ENCODE results near the gene CACNA1S.

CACNA1S gene

GRCh38 chr1:201016211-201016651 is 96.0 kb downstream of the CACNA1S start:
- DNase-seq = peak in 48 of 56 donors; percentile 19 to 89 (median 60)

GRCh38 chr1:201015551-201016091 is 96.6 kb downstream of the CACNA1S start:
- no peak for DNase-seq

GRCh38 chr1:201014816-201015200 is 97.4 kb downstream of the CACNA1S start:
- DNase-seq = no peak

GRCh38 chr1:201013991-201014815 is 98.0 kb downstream of the CACNA1S start:
- DNase-seq = peak in 51 of 56 donors; percentile 25 to 86 (median 60)

GRCh38 chr1:201013031-201013485 is 99.2 kb downstream of the CACNA1S start:
- no peak for DNase-seq

GRCh38 chr1:201011616-201012015 is 100.6 kb downstream of the CACNA1S start:
- DNase-seq = no peak

GRCh38 chr1:201009962-201010645 is 102.1 kb downstream of the CACNA1S start:
- peak in 43 of 56 donors; percentile 20 to 82 (median 56) for DNase-seq

GRCh38 chr1:201008666-201009360 is 103.4 kb downstream of the CACNA1S start:
- DNase-seq = no peak

- no peak for DNase-seq
Measured at GRCh38 chr1:201007481-201007880, 104.7 kb downstream of the CACNA1S start.

- no peak for DNase-seq
Measured at GRCh38 chr1:201006450-201006849, 105.8 kb downstream of the CACNA1S start.

GRCh38 chr1:201004732-201005131 is 107.5 kb downstream of the CACNA1S start:
- peak in 5 of 56 donors; percentile 15 to 49 (median 21) for DNase-seq

GRCh38 chr1:201004154-201004553 is 108.1 kb downstream of the CACNA1S start:
- DNase-seq = no peak

- no peak for DNase-seq
Measured at GRCh38 chr1:201002510-201002909, 109.7 kb downstream of the CACNA1S start.

- no peak for DNase-seq
Measured at GRCh38 chr1:201001962-201002361, 110.3 kb downstream of the CACNA1S start.

GRCh38 chr1:201000391-201000790 is 111.8 kb downstream of the CACNA1S start:
- no peak for DNase-seq

GRCh38 chr1:200999667-201000066 is 112.6 kb downstream of the CACNA1S start:
- DNase-seq = no peak

- no peak for DNase-seq
Measured at GRCh38 chr1:200998323-200998722, 113.9 kb downstream of the CACNA1S start.

- DNase-seq = no peak
Measured at GRCh38 chr1:200992382-200993048, 119.7 kb downstream of the CACNA1S start.

GRCh38 chr1:200991097-200991614 is 121.1 kb downstream of the CACNA1S start:
- peak in 24 of 56 donors; percentile 6 to 74 (median 36) for DNase-seq

- DNase-seq = no peak
Measured at GRCh38 chr1:200990114-200990513, 122.1 kb downstream of the CACNA1S start.

Data from nucleus accumbens (tissue), 56 donors.